Thoracic aorta (tissue), 2 donors: ENCODE measurements around the gene SPPL2B. TPM values are rescaled to one million over a fixed set of nuclear protein-coding genes. Genes with fewer than 3 reads are reported as not detected.
"Not testable (repeated sequence)": the region's sequence is repeated elsewhere in the genome, so short reads cannot be mapped to it uniquely, and the experiment has no call there.

Source experiments
- ATAC-seq: fragments of 150-250 bp; one replicate; pipeline ENCODE4 v1.8.0; 2017; ENCODE audit warnings: low read depth; ENCODE audit not compliant: insufficient number of reproducible peaks, low FRiP score
- DNase-seq: peaks from one replicate; pipeline ENCODE4 v3.0.0-alpha.2; 2020; ENCODE audit warnings: low spot score
- H3K27ac ChIP-seq, 2 donors: fragments of 200-600 bp; sonication (generic); 1 replicate in 1 of 2; 2 replicates in 1 of 2; pipeline ENCODE4 v1.5.1; 2016; ENCODE audit warnings: mild to moderate bottlenecking in 2 of 2, moderate library complexity in 2 of 2
- H3K27me3 ChIP-seq: fragments of 200-600 bp; sonication (generic); replicated peaks from 2 replicates; pipeline ENCODE4 v1.6.0; 2016; ENCODE audit warnings: mild to moderate bottlenecking; ENCODE audit not compliant: insufficient read depth
- H3K36me3 ChIP-seq: fragments of 200-600 bp; sonication (generic); one replicate; pipeline ENCODE4 v1.5.1; 2016
- H3K4me1 ChIP-seq, 2 donors: fragments of 200-600 bp; sonication (generic); 1 replicate in 1 of 2; 2 replicates in 1 of 2; pipeline versions ENCODE4 v1.5.1 to v1.6.0; 2016; ENCODE audit warnings: low read depth in 2 of 2, mild to moderate bottlenecking in 1 of 2; ENCODE audit not compliant: control insufficient read depth in 1 of 2
- H3K4me3 ChIP-seq: fragments of 200-600 bp; sonication (generic); 2 replicates; pipeline ENCODE4 v1.5.1; 2016; ENCODE audit warnings: mild to moderate bottlenecking
- H3K9me3 ChIP-seq: fragments of 200-600 bp; sonication (generic); 2 replicates; pipeline ENCODE4 v1.5.1; 2016
- total RNA-seq, 2 donors: library from RNA; depleted of rRNA; stranded (reverse); fragments of >200 nt; gene quantifications; one replicate each; pipeline versions ENCODE4 v1.1.0 to v1.2.3, GENCODE V29; 2016
- TF ChIP-seq, protein P1 (sequence below): fragments of 200-600 bp; sonication (generic); IDR thresholded peaks from one replicate; pipeline ENCODE4 v1.5.1; 2019; ENCODE audit warnings: antibody characterized with exemption

The SPPL2B gene
- total RNA-seq, 2 donors from 2014 or later = 55.8 to 60.0 TPM

DNA sequence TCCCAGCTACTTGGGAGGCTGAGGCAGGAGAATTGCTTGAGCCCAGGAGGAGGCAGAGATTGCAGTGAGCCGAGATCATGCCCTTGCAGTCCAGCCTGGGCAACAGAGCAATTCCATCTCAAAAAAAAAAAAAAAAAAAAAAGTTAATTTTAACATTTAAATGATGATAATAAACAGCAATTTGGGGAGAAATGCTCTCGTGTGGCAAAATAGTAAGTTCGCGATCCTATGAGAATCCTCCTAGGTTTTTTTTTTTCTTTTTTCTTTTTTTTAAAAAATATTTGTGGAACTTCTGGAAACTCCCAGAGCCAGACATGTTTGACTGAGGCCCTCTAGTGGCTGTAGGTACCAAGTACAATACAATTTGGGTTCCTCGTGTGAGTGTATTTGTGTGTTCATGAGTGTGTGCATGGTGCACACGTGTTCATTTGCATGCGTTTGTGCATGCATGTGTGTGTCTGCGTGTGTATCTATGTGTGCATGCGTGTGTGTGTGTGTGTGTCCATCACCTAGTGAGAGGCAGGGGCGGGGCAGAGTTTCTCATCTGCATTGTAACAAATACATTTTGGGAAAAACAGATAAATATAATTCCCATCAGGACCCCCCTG is 62.7 kb downstream of the SPPL2B start:
- Histone ChIP-seq H3K4me1 (peaks cover 0 to 6% of the 10 kb centered on the region in 2 donors), H3K27me3 (no peaks in the 10 kb centered on the region), H3K27ac (no peak overlapping the region), H3K9me3 (no peaks in the 10 kb centered on the region), H3K4me3 (no peak overlapping the region), H3K36me3 (no peaks in the 10 kb centered on the region)
- DNase-seq (no peak), ATAC-seq (no peak)
- TF ChIP-seq, protein P1, sequence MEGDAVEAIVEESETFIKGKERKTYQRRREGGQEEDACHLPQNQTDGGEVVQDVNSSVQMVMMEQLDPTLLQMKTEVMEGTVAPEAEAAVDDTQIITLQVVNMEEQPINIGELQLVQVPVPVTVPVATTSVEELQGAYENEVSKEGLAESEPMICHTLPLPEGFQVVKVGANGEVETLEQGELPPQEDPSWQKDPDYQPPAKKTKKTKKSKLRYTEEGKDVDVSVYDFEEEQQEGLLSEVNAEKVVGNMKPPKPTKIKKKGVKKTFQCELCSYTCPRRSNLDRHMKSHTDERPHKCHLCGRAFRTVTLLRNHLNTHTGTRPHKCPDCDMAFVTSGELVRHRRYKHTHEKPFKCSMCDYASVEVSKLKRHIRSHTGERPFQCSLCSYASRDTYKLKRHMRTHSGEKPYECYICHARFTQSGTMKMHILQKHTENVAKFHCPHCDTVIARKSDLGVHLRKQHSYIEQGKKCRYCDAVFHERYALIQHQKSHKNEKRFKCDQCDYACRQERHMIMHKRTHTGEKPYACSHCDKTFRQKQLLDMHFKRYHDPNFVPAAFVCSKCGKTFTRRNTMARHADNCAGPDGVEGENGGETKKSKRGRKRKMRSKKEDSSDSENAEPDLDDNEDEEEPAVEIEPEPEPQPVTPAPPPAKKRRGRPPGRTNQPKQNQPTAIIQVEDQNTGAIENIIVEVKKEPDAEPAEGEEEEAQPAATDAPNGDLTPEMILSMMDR = peak; percentile 73

DNA sequence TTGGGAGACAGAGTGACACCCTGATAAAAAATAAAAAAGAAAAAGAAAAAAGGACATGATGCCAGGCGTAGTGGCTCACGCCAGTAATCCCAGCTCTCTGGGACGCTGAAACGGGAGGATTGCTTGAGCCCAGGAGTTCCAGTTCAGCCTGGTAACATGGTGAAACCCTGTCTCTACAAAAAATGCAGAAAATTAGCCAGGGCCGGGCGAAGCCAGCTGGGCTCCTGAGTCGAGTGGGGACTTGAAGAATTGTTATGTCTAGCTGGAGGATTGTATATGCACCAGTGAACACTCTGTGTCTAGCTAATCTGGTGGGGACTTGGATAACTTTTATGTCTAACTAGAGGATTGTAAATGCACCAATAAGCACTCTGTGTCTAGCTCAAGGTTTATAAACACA is 63.9 kb downstream of the SPPL2B start:
- ATAC-seq = no peak
- DNase-seq = no peak
- no peaks in the 10 kb centered on the region for H3K27me3 ChIP-seq
- H3K36me3 ChIP-seq = no peaks in the 10 kb centered on the region
- peaks cover 0 to 6% of the 10 kb centered on the region in 2 donors for H3K4me1 ChIP-seq
- no peak overlapping the region for H3K27ac ChIP-seq
- no peak overlapping the region for H3K4me3 ChIP-seq
- H3K9me3 ChIP-seq = no peaks in the 10 kb centered on the region
- TF ChIP-seq, protein P1 = no peak

DNA sequence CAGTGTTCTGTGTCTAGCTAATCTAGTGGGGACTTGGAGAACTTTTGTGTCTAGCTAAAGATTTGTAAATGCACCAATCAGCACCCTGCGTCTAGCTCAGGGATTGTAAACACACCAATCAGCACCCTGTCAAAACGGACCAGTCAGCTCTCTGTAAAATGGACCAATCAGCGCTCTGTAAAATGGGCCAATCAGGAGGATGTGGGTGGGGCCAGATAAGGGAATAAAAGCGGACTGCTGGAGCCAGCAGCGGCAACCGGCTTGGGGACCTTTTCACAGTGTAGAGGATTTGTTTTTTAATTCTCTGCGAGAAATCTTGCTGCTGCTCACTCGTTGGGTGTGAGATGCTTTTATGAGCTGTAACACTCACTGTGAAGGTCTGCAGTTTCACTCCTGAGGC is 64.4 kb downstream of the SPPL2B start:
- not testable (repeated sequence) for ATAC-seq, H3K27ac ChIP-seq, H3K4me3 ChIP-seq, H3K9me3 ChIP-seq, H3K36me3 ChIP-seq, H3K4me1 ChIP-seq, H3K27me3 ChIP-seq, DNase-seq

DNA sequence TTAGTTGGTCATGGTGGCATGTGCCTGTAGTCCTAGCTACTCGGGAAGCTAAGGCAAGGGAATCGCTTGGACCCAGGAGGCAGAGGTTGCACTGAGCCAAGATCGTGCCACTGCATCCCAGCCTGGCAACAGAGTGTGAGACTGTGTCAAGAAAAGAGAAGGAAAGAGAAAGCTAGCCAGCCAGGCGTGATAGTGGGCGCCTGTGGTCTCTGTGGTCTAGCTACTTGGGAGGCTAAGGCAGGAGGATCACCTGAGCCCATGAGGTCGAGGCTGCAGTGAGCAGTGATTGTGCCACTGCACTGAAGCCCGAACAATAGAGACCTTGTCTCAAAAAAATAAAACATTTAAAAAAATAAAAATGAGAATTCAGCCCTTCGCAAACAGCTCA is 65.6 kb downstream of the SPPL2B start:
- ATAC-seq = no peak
- no peak for DNase-seq
- H3K27ac ChIP-seq = no peak overlapping the region
- H3K27me3 ChIP-seq = no peaks in the 10 kb centered on the region
- H3K36me3 ChIP-seq = no peaks in the 10 kb centered on the region
- H3K9me3 ChIP-seq = no peaks in the 10 kb centered on the region
- TF ChIP-seq, protein P1 = no peak
- peak overlapping the region; percentile 44 for H3K4me3 ChIP-seq
- H3K4me1 ChIP-seq = peaks cover 0 to 6% of the 10 kb centered on the region in 2 donors

DNA sequence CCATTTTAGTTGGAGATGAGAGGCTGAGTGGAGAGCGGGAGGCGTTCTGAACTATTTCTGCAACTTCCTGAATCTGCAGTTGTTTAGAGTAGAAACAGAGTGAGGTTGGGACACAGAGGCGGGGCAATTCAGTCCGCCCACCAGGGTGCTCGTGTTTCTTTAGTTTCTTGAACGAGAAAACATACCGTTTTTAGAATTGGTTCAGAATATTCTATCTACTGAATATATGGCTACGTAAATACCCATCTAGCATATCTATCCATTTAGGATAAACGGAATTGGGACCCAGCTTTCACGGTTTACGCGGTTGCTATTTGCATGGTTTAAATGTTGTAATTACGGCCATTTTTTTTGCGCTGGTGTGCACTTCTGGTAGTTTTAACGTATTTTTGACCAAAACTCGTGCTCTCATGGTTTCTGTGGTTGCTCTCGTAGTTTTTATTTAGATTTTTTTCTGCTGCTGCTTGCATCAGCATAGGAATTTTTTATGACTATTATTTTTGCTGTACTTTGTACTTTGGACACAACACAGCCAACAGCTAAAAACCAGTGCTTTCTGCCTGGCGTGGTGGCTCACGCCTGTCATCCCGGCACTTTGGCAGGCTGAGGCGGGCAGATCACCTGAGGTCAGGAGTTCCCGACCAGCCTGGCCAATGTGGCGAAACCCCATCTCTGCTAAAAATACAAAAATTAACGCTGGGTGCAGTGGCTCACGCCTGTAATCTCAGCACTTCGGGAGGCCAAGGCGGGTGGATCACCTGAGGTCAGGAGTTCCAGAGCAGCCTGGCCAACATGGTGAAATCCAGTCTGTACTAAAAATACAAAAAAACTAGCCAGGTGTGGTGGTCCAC is 66.2 kb downstream of the SPPL2B start:
- no peaks in the 10 kb centered on the region for H3K27me3 ChIP-seq
- TF ChIP-seq, protein P1 = no peak
- peak overlapping the region in 1 of 2 donors; percentile 1 for H3K27ac ChIP-seq
- H3K4me1 ChIP-seq = peaks cover 0 to 6% of the 10 kb centered on the region in 2 donors
- no peaks in the 10 kb centered on the region for H3K9me3 ChIP-seq
- H3K36me3 ChIP-seq = no peaks in the 10 kb centered on the region
- ATAC-seq (no peak), DNase-seq (no peak)
- peak overlapping the region; percentile 44 for H3K4me3 ChIP-seq

DNA sequence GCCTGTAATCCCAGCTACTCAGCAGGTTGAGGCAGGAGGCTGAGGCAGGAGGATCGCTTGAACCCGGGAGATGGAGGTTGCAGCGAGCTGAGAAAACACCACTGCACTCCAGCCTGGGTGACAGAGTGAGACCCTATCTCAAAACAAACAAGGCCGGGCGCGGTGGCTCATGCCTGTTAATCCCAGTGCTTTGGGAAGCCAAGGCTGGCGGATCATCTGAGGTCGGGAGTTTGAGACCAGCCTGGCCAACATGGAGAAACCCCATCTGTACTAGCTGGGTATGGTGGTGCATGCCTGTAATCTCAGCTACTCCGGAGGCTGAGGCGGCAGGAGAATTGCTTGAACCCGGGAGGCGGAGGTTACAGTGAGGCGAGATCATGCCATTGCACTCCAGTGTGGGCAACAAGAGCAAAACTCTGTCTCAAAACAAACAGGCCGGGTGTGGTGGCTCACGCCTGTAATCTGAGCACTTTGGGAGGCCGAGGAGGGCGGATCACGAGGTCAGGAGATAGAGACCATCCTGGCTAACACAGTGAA is 66.9 kb downstream of the SPPL2B start:
- H3K9me3 ChIP-seq, DNase-seq, H3K4me1 ChIP-seq, ATAC-seq, H3K4me3 ChIP-seq, H3K36me3 ChIP-seq, H3K27me3 ChIP-seq: not testable (repeated sequence)
- H3K27ac ChIP-seq = peak overlapping the region in 1 of 2 donors; percentile 1

DNA sequence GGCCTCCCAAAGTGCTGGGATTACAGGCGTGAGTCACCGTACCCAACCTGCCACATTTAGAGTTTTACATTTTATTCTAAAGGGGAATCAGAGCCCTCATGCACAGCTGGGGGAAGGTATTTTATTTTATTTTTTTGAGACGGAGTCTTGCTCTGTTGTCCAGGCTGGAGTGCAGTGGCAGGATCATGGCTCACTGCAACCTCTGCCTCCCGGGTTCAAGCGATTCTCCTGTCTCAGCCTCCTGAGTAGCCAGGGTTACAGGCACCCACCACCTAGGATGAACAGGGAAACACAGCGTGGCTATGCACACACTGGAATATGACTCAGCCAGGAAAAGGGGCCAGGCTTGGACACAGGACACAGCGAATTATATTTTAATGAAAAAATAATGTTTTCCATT is 68.7 kb downstream of the SPPL2B start:
- H3K4me3 ChIP-seq, H3K27me3 ChIP-seq, H3K9me3 ChIP-seq, H3K4me1 ChIP-seq, H3K36me3 ChIP-seq, H3K27ac ChIP-seq, DNase-seq, ATAC-seq: not testable (repeated sequence)
